B cell (primary cell): ENCODE measurements around the gene LGSN. TPM values are rescaled to one million over a fixed set of nuclear protein-coding genes. Genes with fewer than 3 reads are reported as not detected.

Source experiments
- ATAC-seq: fragments of 200-7000 bp; cut with Tn5 transposase; one replicate; pipeline ENCODE4 v1.10.0; 2021; ENCODE audit warnings: low read depth, mild to moderate bottlenecking, moderate number of reproducible peaks, moderate library complexity
- CTCF ChIA-PET: fragments of 350-600 bp; sonication (Branson Sonifier 250); formaldehyde crosslinking; loops from one replicate; lab custom pipeline; 2021; ENCODE audit warnings: antibody characterized with exemption, inconsistent platforms; lab: Charles Lee
- POLR2A ChIA-PET: fragments of 350-600 bp; sonication (Branson Sonifier 250); formaldehyde crosslinking; loops from one replicate; lab custom pipeline; 2021; ENCODE audit warnings: antibody characterized with exemption; lab: Charles Lee
- DNase-seq: peaks from one replicate; pipeline ENCODE4 v3.0.0; 2013
- H2AFZ ChIP-seq: 2 replicates; pipeline ENCODE4 v1.6.1; 2012; ENCODE audit warnings: mild to moderate bottlenecking, low read depth, low read length; ENCODE audit not compliant: insufficient read depth, poor library complexity, severe bottlenecking
- H3K27ac ChIP-seq, 2 donors: 1 replicate in 1 of 2; 2 replicates in 1 of 2; pipeline ENCODE4 v1.5.1; 2012 to 2013; ENCODE audit warnings: low read length in 2 of 2, mild to moderate bottlenecking in 2 of 2, moderate library complexity in 1 of 2
- H3K27me3 ChIP-seq, 4 experiments: fragments of 200-600 bp in 1 of 4; sonication (generic) in 1 of 4; replicated peaks in 1 of 4; 1 replicate in 2 of 4; 2 replicates in 2 of 4; pipeline versions ENCODE4 v1.6.1 to v1.7.0; 2013 to 2016; ENCODE audit warnings: low read length in 3 of 4, mild to moderate bottlenecking in 2 of 4, mixed read lengths in 1 of 4, moderate library complexity in 1 of 4; ENCODE audit not compliant: insufficient read depth in 4 of 4, control insufficient read depth in 3 of 4; ENCODE audit errors: control extremely low read depth in 1 of 4
- H3K36me3 ChIP-seq, 2 experiments: replicated peaks in 1 of 2; 1 replicate in 1 of 2; 2 replicates in 1 of 2; pipeline versions ENCODE4 v1.6.1 to v1.7.1; 2013; ENCODE audit warnings: low read length in 1 of 2; ENCODE audit not compliant: insufficient read depth in 2 of 2, control insufficient read depth in 1 of 2; ENCODE audit errors: control extremely low read depth in 1 of 2, extremely low read depth in 1 of 2
- H3K4me1 ChIP-seq, 2 donors: fragments of 200-600 bp in 1 of 2; sonication (generic) in 1 of 2; 1 replicate in 1 of 2; 2 replicates in 1 of 2; pipeline versions ENCODE4 v1.5.1 to v1.6.1; 2013 to 2017; ENCODE audit warnings: low read length in 2 of 2; ENCODE audit not compliant: control insufficient read depth in 2 of 2, insufficient read depth in 2 of 2
- H3K4me2 ChIP-seq: replicated peaks from 2 replicates; pipeline ENCODE3; 2012; ENCODE audit warnings: mild to moderate bottlenecking, low read depth, low read length; ENCODE audit not compliant: poor library complexity, severe bottlenecking
- H3K4me3 ChIP-seq, 5 experiments: fragments of 200-600 bp in 1 of 5; sonication (generic) in 1 of 5; 1 replicate in 3 of 5; 2 replicates in 2 of 5; pipeline versions ENCODE4 v1.5.1 to v1.7.0; 2011 to 2016; ENCODE audit warnings: low read length in 4 of 5, mild to moderate bottlenecking in 4 of 5, low read depth in 2 of 5, control low read depth in 1 of 5, moderate library complexity in 1 of 5; ENCODE audit not compliant: insufficient read depth in 1 of 5; ENCODE audit errors: control extremely low read depth in 1 of 5, extremely low read depth in 1 of 5
- H3K79me2 ChIP-seq: fragments of 200-600 bp; sonication (generic); one replicate; pipeline ENCODE4 v1.6.0; 2016; ENCODE audit warnings: low read length; ENCODE audit not compliant: control insufficient read depth, insufficient read depth
- H3K9ac ChIP-seq: fragments of 200-600 bp; sonication (generic); 2 replicates; pipeline ENCODE4 v1.6.1; 2017; ENCODE audit warnings: mild to moderate bottlenecking, low read length, moderate library complexity
- H3K9me3 ChIP-seq, 3 donors: one replicate each; pipeline versions ENCODE4 v1.6.1 to v1.7.1; 2013; ENCODE audit warnings: low read length in 2 of 3; ENCODE audit not compliant: control insufficient read depth in 2 of 3, insufficient read depth in 1 of 3; ENCODE audit errors: control extremely low read depth in 1 of 3
- H4K20me1 ChIP-seq: 2 replicates; pipeline ENCODE4 v1.6.0; 2012; ENCODE audit warnings: mild to moderate bottlenecking, low read length; ENCODE audit not compliant: insufficient read depth, control insufficient read depth, poor library complexity, severe bottlenecking
- H3K27ac Mint-ChIP-seq: one replicate; pipeline ENCODE4 v1.8.0; 2021; ENCODE audit warnings: mixed read lengths
- H3K27me3 Mint-ChIP-seq: one replicate; pipeline ENCODE4 v1.8.0; 2021; ENCODE audit warnings: mixed read lengths
- H3K4me1 Mint-ChIP-seq: one replicate; pipeline ENCODE4 v1.8.0; 2021; ENCODE audit warnings: mixed read lengths
- H3K4me3 Mint-ChIP-seq: one replicate; pipeline ENCODE4 v1.8.0; 2021; ENCODE audit warnings: mixed read lengths
- H3K9me3 Mint-ChIP-seq: one replicate; pipeline ENCODE4 v1.8.0; 2022; ENCODE audit warnings: mixed read lengths; ENCODE audit not compliant: insufficient read depth
- EZH2 ChIP-seq: IDR thresholded peaks from 2 replicates; pipeline ENCODE4 v1.6.1; 2012; ENCODE audit warnings: borderline replicate concordance, low read depth, mild to moderate bottlenecking, moderate library complexity, low read length; ENCODE audit not compliant: insufficient read depth, poor library complexity, severe bottlenecking
- WGBS: methylation state at CpG from one replicate; pipeline ENCODE4 v1.1.5; 2013; ENCODE audit warnings: missing lambda C conversion rate; ENCODE audit not compliant: insufficient coverage; 5-methylcytosine and 5-hydroxymethylcytosine counted together
- intact Hi-C: fragments of 100-400 bp; cut with micrococcal nuclease; formaldehyde crosslinking; loops from one replicate; pipeline ENCODE4 v1.10.0; 2022
- polyA plus RNA-seq: library from polyadenylated mRNA; depleted of rRNA; stranded (reverse); fragments of >200 nt; gene quantifications from 2 replicates; pipeline ENCODE4 v1.2.3, GENCODE V29; 2012
- total RNA-seq, 2 donors: library from RNA; stranded (reverse); fragments of 120-200 nt in 1 of 2; gene quantifications; 1 replicate in 1 of 2; 2 replicates in 1 of 2; pipeline versions ENCODE4 v1.2.3 to v1.2.4, GENCODE V29; 2013 to 2022
- TF ChIP-seq, protein P1 (sequence below): fragments of 200-600 bp; IDR thresholded peaks from one replicate; pipeline ENCODE4 v1.8.0; 2022; ENCODE audit warnings: antibody characterized with exemption, mild to moderate bottlenecking

LGSN gene
- total and polyA plus RNA-seq, 2 donors (not counting 1 experiment from before 2014, with no cell fraction given), result not detected

DNA sequence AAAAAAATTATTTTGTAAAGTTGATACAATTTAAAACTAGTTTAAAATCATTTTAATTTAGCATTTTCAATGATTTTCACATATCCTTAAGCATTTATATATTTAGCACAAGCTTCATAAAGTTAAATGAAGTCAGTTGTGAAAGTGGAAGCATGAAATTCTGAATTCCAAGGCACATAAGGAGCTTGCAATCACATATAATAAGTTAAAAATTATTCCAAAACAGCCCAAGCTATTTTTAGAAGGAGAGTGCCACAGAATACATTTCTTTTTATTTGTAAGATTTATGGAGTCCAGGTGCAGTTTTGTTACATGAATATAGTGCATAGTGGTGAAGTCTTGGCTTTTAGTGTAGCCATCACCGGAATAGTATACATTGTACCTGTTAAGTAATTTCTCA lies 3.2 kb upstream of the LGSN start:
- peaks cover 3% of the 10 kb centered on the region for H3K27me3 Mint-ChIP-seq
- intact Hi-C loops, result no loop called here
- Histone ChIP-seq H3K4me1 (no peaks in the 10 kb centered on the region), H3K4me2 (no peak overlapping the region), H3K27me3 (no peaks in the 10 kb centered on the region), H3K9me3 (peaks cover 0 to 7% (median 0%) of the 10 kb centered on the region in 3 donors), H3K27ac (no peak overlapping the region), H3K79me2 (no peaks in the 10 kb centered on the region), H3K36me3 (no peaks in the 10 kb centered on the region), H2AFZ (no peak overlapping the region), H3K9ac (no peak overlapping the region), H4K20me1 (no peaks in the 10 kb centered on the region), H3K4me3 (no peak overlapping the region)
- H3K4me1 Mint-ChIP-seq, result no peaks in the 10 kb centered on the region
- ATAC-seq, result no peak
- no CpG with 5 or more reads among the region's 1 CpG for WGBS
- H3K4me3 Mint-ChIP-seq, result no peak overlapping the region
- ChIA-PET CTCF (no interaction called here), POLR2A (no interaction called here)
- H3K9me3 Mint-ChIP-seq, result no peaks in the 10 kb centered on the region
- H3K27ac Mint-ChIP-seq, result no peak overlapping the region
- no peak for DNase-seq
- TF ChIP-seq, protein P1, sequence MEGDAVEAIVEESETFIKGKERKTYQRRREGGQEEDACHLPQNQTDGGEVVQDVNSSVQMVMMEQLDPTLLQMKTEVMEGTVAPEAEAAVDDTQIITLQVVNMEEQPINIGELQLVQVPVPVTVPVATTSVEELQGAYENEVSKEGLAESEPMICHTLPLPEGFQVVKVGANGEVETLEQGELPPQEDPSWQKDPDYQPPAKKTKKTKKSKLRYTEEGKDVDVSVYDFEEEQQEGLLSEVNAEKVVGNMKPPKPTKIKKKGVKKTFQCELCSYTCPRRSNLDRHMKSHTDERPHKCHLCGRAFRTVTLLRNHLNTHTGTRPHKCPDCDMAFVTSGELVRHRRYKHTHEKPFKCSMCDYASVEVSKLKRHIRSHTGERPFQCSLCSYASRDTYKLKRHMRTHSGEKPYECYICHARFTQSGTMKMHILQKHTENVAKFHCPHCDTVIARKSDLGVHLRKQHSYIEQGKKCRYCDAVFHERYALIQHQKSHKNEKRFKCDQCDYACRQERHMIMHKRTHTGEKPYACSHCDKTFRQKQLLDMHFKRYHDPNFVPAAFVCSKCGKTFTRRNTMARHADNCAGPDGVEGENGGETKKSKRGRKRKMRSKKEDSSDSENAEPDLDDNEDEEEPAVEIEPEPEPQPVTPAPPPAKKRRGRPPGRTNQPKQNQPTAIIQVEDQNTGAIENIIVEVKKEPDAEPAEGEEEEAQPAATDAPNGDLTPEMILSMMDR, result no peak
- TF ChIP-seq EZH2, result no peak

DNA sequence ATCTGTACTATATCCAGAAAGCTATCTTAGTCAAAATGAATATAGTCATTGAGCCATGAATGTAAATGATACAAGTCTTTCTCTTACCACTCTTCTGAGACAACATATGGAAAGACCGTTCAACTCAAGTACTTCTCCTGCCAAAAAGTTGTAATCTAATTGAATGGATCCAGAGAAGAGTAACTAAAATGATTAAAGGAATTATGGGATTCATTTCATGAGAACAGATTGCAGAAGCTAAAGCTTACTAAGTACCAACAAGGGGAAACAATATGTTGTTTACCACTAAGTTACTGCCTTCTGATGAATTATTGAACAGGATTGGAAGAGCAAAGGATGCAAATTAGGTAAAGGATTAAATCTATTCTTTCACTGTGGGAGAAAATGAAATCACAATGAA lies 2.0 kb upstream of the LGSN start:
- H3K4me3 Mint-ChIP-seq, result no peak overlapping the region
- no peak for ATAC-seq
- Histone ChIP-seq H3K36me3 (no peaks in the 10 kb centered on the region), H4K20me1 (no peaks in the 10 kb centered on the region), H3K9ac (no peak overlapping the region), H2AFZ (no peak overlapping the region), H3K27ac (no peak overlapping the region), H3K27me3 (no peaks in the 10 kb centered on the region), H3K4me1 (no peaks in the 10 kb centered on the region), H3K4me3 (no peak overlapping the region), H3K9me3 (peaks cover 0 to 6% (median 0%) of the 10 kb centered on the region in 3 donors), H3K79me2 (no peaks in the 10 kb centered on the region), H3K4me2 (no peak overlapping the region)
- ChIA-PET CTCF (no interaction called here), POLR2A (no interaction called here)
- H3K27ac Mint-ChIP-seq, result no peak overlapping the region
- TF ChIP-seq, protein P1, result no peak
- TF ChIP-seq EZH2, result no peak
- DNase-seq, result no peak
- intact Hi-C loops, result no loop called here
- no peaks in the 10 kb centered on the region for H3K4me1 Mint-ChIP-seq
- no CpG with 5 or more reads among the region's 1 CpG for WGBS
- H3K27me3 Mint-ChIP-seq, result peaks cover 5% of the 10 kb centered on the region
- H3K9me3 Mint-ChIP-seq, result no peaks in the 10 kb centered on the region
